GM12878 (cell line): ENCODE results near the gene CEP135. TPM values are rescaled to one million over a fixed set of nuclear protein-coding genes. Genes with fewer than 3 reads are reported as not detected.
A peak's percentile ranks its signal among the peaks of the same experiment; 100 is the strongest.

ENCODE experiments used
- BCLAF1 ChIP-seq: fragments of 450-650 bp; IDR thresholded peaks from 2 replicates; pipeline ENCODE4 v1.6.1; 2017; ENCODE audit warnings: antibody characterized with exemption, mild to moderate bottlenecking, moderate library complexity
- CBX3 ChIP-seq: fragments of 200-600 bp; sonication (generic); IDR thresholded peaks from 2 replicates; pipeline ENCODE4 v1.6.1; 2016; ENCODE audit warnings: low read depth, borderline replicate concordance
- CEBPB ChIP-seq, 2 experiments: fragments of 150-350 bp in 1 of 2; IDR thresholded peaks; 2 replicates each; pipeline ENCODE4 v1.6.1; 2012 to 2014; ENCODE audit warnings: low read depth in 2 of 2, low read length in 2 of 2, borderline replicate concordance in 1 of 2, inconsistent platforms in 1 of 2
- CHD1 ChIP-seq: IDR thresholded peaks from 2 replicates; pipeline ENCODE4 v1.6.1; 2012; ENCODE audit warnings: low read depth, low read length, improper control_type of control experiment
- DPF2 ChIP-seq: fragments of 450-650 bp; IDR thresholded peaks from 2 replicates; pipeline ENCODE4 v1.6.1; 2017; ENCODE audit warnings: mild to moderate bottlenecking
- ELK1 ChIP-seq: IDR thresholded peaks from 2 replicates; pipeline ENCODE4 v1.6.1; 2012; ENCODE audit warnings: low read depth, low read length, improper control_type of control experiment
- EP300 ChIP-seq, 2 experiments: fragments of 150-350 bp in 1 of 2; IDR thresholded peaks; 2 replicates each; pipeline ENCODE4 v1.6.1; 2011 to 2012; ENCODE audit warnings: low read depth in 2 of 2, low read length in 2 of 2, borderline replicate concordance in 1 of 2, improper control_type of control experiment in 1 of 2, inconsistent platforms in 1 of 2; ENCODE audit not compliant: control insufficient read depth in 1 of 2
- ESRRA ChIP-seq: IDR thresholded peaks from 2 replicates; pipeline ENCODE4 v1.6.1; 2012; ENCODE audit warnings: mild to moderate bottlenecking, low read length, improper control_type of control experiment
- MAX ChIP-seq: IDR thresholded peaks from 2 replicates; pipeline ENCODE4 v1.6.1; 2012; ENCODE audit warnings: low read depth, low read length, improper control_type of control experiment
- MTA3 ChIP-seq: IDR thresholded peaks from 2 replicates; pipeline ENCODE4 v1.6.1; 2012; ENCODE audit warnings: low read length, inconsistent platforms, borderline replicate concordance
- MYB ChIP-seq: fragments of 150-350 bp; IDR thresholded peaks from 2 replicates; pipeline ENCODE4 v1.6.1; 2014; ENCODE audit warnings: mild to moderate bottlenecking, low read depth, low read length, borderline replicate concordance
- NBN ChIP-seq: fragments of 450-650 bp; IDR thresholded peaks from 2 replicates; pipeline ENCODE4 v1.6.1; 2016
- NFXL1 ChIP-seq: fragments of 450-650 bp; IDR thresholded peaks from 2 replicates; pipeline ENCODE4 v1.6.1; 2017; ENCODE audit warnings: antibody characterized with exemption, mild to moderate bottlenecking, borderline replicate concordance
- NR2F1 ChIP-seq: fragments of 450-650 bp; conservative IDR thresholded peaks from 2 replicates; pipeline ENCODE4 v1.6.1; 2017; ENCODE audit warnings: mild to moderate bottlenecking
- NRF1 ChIP-seq: conservative IDR thresholded peaks from 2 replicates; pipeline ENCODE4 v1.6.1; 2011; ENCODE audit warnings: mild to moderate bottlenecking, low read depth, low read length, improper control_type of control experiment
- RAD21 ChIP-seq: IDR thresholded peaks from 2 replicates; pipeline ENCODE4 v1.6.1; 2011; ENCODE audit warnings: mild to moderate bottlenecking, low read depth, low read length, moderate library complexity; ENCODE audit not compliant: insufficient read depth
- RBBP5 ChIP-seq: fragments of 200-600 bp; sonication (generic); conservative IDR thresholded peaks from 2 replicates; pipeline ENCODE4 v1.6.1; 2016
- SIX5 ChIP-seq: IDR thresholded peaks from 2 replicates; pipeline ENCODE4 v1.6.1; 2011; ENCODE audit warnings: mild to moderate bottlenecking, low read depth, low read length, moderate library complexity; ENCODE audit not compliant: severe bottlenecking
- SMAD5 ChIP-seq: IDR thresholded peaks from 2 replicates; pipeline ENCODE4 v1.6.1; 2016; ENCODE audit warnings: antibody characterized with exemption, low read depth
- SMARCA5 ChIP-seq: fragments of 450-650 bp; IDR thresholded peaks from 2 replicates; pipeline ENCODE4 v1.6.1; 2017; ENCODE audit warnings: mild to moderate bottlenecking
- SPI1 ChIP-seq: IDR thresholded peaks from 2 replicates; pipeline ENCODE4 v1.6.1; 2011; ENCODE audit warnings: low read depth, mild to moderate bottlenecking, low read length, moderate library complexity, borderline replicate concordance; ENCODE audit not compliant: insufficient read depth
- SRF ChIP-seq, 2 experiments: IDR thresholded peaks; 2 replicates each; pipeline ENCODE4 v1.6.1; 2011; ENCODE audit warnings: low read depth in 2 of 2, low read length in 2 of 2, mild to moderate bottlenecking in 1 of 2, moderate library complexity in 1 of 2
- TARDBP ChIP-seq: IDR thresholded peaks from 2 replicates; pipeline ENCODE4 v1.6.1; 2016; ENCODE audit warnings: borderline replicate concordance
- TBL1XR1 ChIP-seq: IDR thresholded peaks from 2 replicates; pipeline ENCODE4 v1.6.1; 2012; ENCODE audit warnings: low read depth, low read length, improper control_type of control experiment
- YBX1 ChIP-seq: fragments of 450-650 bp; IDR thresholded peaks from 2 replicates; pipeline ENCODE4 v1.6.1; 2016; ENCODE audit warnings: antibody characterized with exemption
- YY1 ChIP-seq: IDR thresholded peaks from 2 replicates; pipeline ENCODE4 v1.6.1; 2011; ENCODE audit warnings: low read depth, mild to moderate bottlenecking, low read length
- ZNF622 ChIP-seq: fragments of 450-650 bp; IDR thresholded peaks from 2 replicates; pipeline ENCODE4 v1.6.1; 2017; ENCODE audit warnings: mild to moderate bottlenecking, inconsistent platforms
- polyA plus RNA-seq, 11 experiments: library from polyadenylated mRNA; depleted of rRNA in 4 of 11; unstranded in 6 of 11; stranded (reverse) in 5 of 11; fragments of >200 nt; fragmentation: Nextera tagmentation in 4 of 11; fragmentation: Illumina TruSeq in 1 of 11; extraction: Ambion mirVana in 4 of 11; extraction: Trizol in 1 of 11; gene quantifications; 1 replicate in 1 of 11; 2 replicates in 10 of 11; pipeline versions ENCODE4 v1.2.1 to v1.2.3, GENCODE V29; 2011 to 2016; ENCODE audit warnings: inconsistent platforms in 2 of 11, missing spikeins in 2 of 11, low read depth in 1 of 11
- total RNA-seq, 4 experiments: library from RNA; depleted of rRNA in 3 of 4; stranded (reverse); fragments of >200 nt in 3 of 4; fragmentation: Illumina TruSeq in 1 of 4; extraction: Trizol in 1 of 4; gene quantifications; 2 replicates each; pipeline versions ENCODE4 v1.2.1 to v1.2.3, GENCODE V29; 2013 to 2021

Gene CEP135
- total and polyA plus RNA-seq, 10 of the 15 experiments (the other 5 are each of a cell fraction or from before 2014, with no cell fraction given), result 2.9 to 13.6 (median 10.1) TPM

- no peak for TF ChIP-seq ELK1
- TF ChIP-seq NRF1, result no peak
- TF ChIP-seq MAX, result no peak
- TF ChIP-seq SIX5, result no peak
- no peak for TF ChIP-seq YBX1
- no peak for TF ChIP-seq CBX3
- TF ChIP-seq RAD21, result no peak
- TF ChIP-seq RBBP5, result 0 out of 2 replicates have a peak, but pooled peaks have one; percentile 28
- TF ChIP-seq ZNF622, result no peak
- TF ChIP-seq NFXL1, result no peak
- TF ChIP-seq NBN, result peak; percentile 28; the same call in 1 of the 2 replicates
- TF ChIP-seq SMARCA5, result peak; percentile 34; the same call in 1 of the 2 replicates
- no peak for TF ChIP-seq TARDBP
- TF ChIP-seq TBL1XR1, result no peak
- TF ChIP-seq ESRRA, result no peak
- no peak for TF ChIP-seq MYB
- TF ChIP-seq SMAD5, result no peak
- no peak for TF ChIP-seq NR2F1
- TF ChIP-seq CEBPB (IDR thresholded peaks at IDR 0.05; ENCODE audit: borderline replicate concordance in 1 of 2, low read depth in 2 of 2, low read length in 2 of 2), result no peak
- no peak for TF ChIP-seq SRF (IDR thresholded peaks at IDR 0.05; ENCODE audit: low read depth in 2 of 2, low read length in 2 of 2)
- TF ChIP-seq BCLAF1, result no peak
- TF ChIP-seq SPI1, result 0 out of 2 replicates have a peak, but pooled peaks have one; percentile 15
- TF ChIP-seq DPF2, result peak; percentile 86
- TF ChIP-seq YY1, result no peak
- TF ChIP-seq EP300 (IDR thresholded peaks at IDR 0.05; ENCODE audit: borderline replicate concordance in 1 of 2, control insufficient read depth in 1 of 2, low read depth in 2 of 2, low read length in 2 of 2), result 0 out of 4 replicates have a peak, but pooled peaks have one; percentile 40 to 45
- no peak for TF ChIP-seq MTA3
- no peak for TF ChIP-seq CHD1
Measured at GRCh38 chr4:55947254-55947882, 1.4 kb upstream of the CEP135 start (continued).
